HG02588 (cell line): ENCODE results near the gene GGT5.
"Not testable (repeated sequence)": the region's sequence is repeated elsewhere in the genome, so short reads cannot be mapped to it uniquely, and the experiment has no call there.

ENCODE experiments used
- ATAC-seq: cut with Tn5 transposase; IDR thresholded peaks from one replicate; pipeline ENCODE4 v1.9.1; 2021; ENCODE audit warnings: mild to moderate bottlenecking, moderate library complexity; ENCODE audit not compliant: unreplicated experiment

Gene GGT5

GRCh38 chr22:24185001-24185500 is 59.8 kb downstream of the GGT5 start:
- ATAC-seq: no peak

GRCh38 chr22:24184057-24184798 is 60.7 kb downstream of the GGT5 start:
- no peak for ATAC-seq

- no peak for ATAC-seq
Measured at GRCh38 chr22:24183321-24184031, 61.4 kb downstream of the GGT5 start.

GRCh38 chr22:24182900-24183246 is 62.0 kb downstream of the GGT5 start:
- not testable (repeated sequence) for ATAC-seq

GRCh38 chr22:24181996-24182899 is 62.6 kb downstream of the GGT5 start:
- no peak for ATAC-seq

- no peak for ATAC-seq
Measured at GRCh38 chr22:24181088-24181995, 63.5 kb downstream of the GGT5 start, which contains the start of gene SUSD2. Gene SUSD2, plus strand, starts transcription at chr22:24181487. Its CDS starts 33 bp downstream, at chr22:24181520.

- ATAC-seq: no peak
Measured at GRCh38 chr22:24180316-24181087, 64.4 kb downstream of the GGT5 start.

- no peak for ATAC-seq
Measured at GRCh38 chr22:24179478-24180210, 65.2 kb downstream of the GGT5 start.

GRCh38 chr22:24178502-24179440 is 66.1 kb downstream of the GGT5 start:
- ATAC-seq: no peak

GRCh38 chr22:24178021-24178431 is 66.9 kb downstream of the GGT5 start:
- ATAC-seq: no peak

- ATAC-seq: no peak
Measured at GRCh38 chr22:24177456-24177855, 67.4 kb downstream of the GGT5 start.

- no peak for ATAC-seq
Measured at GRCh38 chr22:24177045-24177444, 67.8 kb downstream of the GGT5 start.

GRCh38 chr22:24176630-24177029 is 68.3 kb downstream of the GGT5 start:
- ATAC-seq: no peak

GRCh38 chr22:24176040-24176439 is 68.8 kb downstream of the GGT5 start:
- no peak for ATAC-seq

GRCh38 chr22:24175160-24175808 is 69.6 kb downstream of the GGT5 start:
- no peak for ATAC-seq

GRCh38 chr22:24171822-24172221 is 73.1 kb downstream of the GGT5 start:
- no peak for ATAC-seq

GRCh38 chr22:24170632-24171031 is 74.2 kb downstream of the GGT5 start:
- no peak for ATAC-seq
